B cell (primary cell): Measurements from ENCODE around the gene TMEM208. TPM values are rescaled to one million over a fixed set of nuclear protein-coding genes. Genes with fewer than 3 reads are reported as not detected.

Experiments used
- ATAC-seq: fragments of 200-7000 bp; cut with Tn5 transposase; one replicate; pipeline ENCODE4 v1.10.0; 2021; ENCODE audit warnings: low read depth, mild to moderate bottlenecking, moderate number of reproducible peaks, moderate library complexity
- CTCF ChIA-PET: fragments of 350-600 bp; sonication (Branson Sonifier 250); formaldehyde crosslinking; loops from one replicate; lab custom pipeline; 2021; ENCODE audit warnings: antibody characterized with exemption, inconsistent platforms; lab: Charles Lee
- POLR2A ChIA-PET: fragments of 350-600 bp; sonication (Branson Sonifier 250); formaldehyde crosslinking; loops from one replicate; lab custom pipeline; 2021; ENCODE audit warnings: antibody characterized with exemption; lab: Charles Lee
- DNase-seq: peaks from one replicate; pipeline ENCODE4 v3.0.0; 2013
- H2AFZ ChIP-seq: 2 replicates; pipeline ENCODE4 v1.6.1; 2012; ENCODE audit warnings: mild to moderate bottlenecking, low read depth, low read length; ENCODE audit not compliant: insufficient read depth, poor library complexity, severe bottlenecking
- H3K27ac ChIP-seq, 2 donors: 1 replicate in 1 of 2; 2 replicates in 1 of 2; pipeline ENCODE4 v1.5.1; 2012 to 2013; ENCODE audit warnings: low read length in 2 of 2, mild to moderate bottlenecking in 2 of 2, moderate library complexity in 1 of 2
- H3K27me3 ChIP-seq, 4 experiments: fragments of 200-600 bp in 1 of 4; sonication (generic) in 1 of 4; replicated peaks in 1 of 4; 1 replicate in 2 of 4; 2 replicates in 2 of 4; pipeline versions ENCODE4 v1.6.1 to v1.7.0; 2013 to 2016; ENCODE audit warnings: low read length in 3 of 4, mild to moderate bottlenecking in 2 of 4, mixed read lengths in 1 of 4, moderate library complexity in 1 of 4; ENCODE audit not compliant: insufficient read depth in 4 of 4, control insufficient read depth in 3 of 4; ENCODE audit errors: control extremely low read depth in 1 of 4
- H3K36me3 ChIP-seq, 2 experiments: replicated peaks in 1 of 2; 1 replicate in 1 of 2; 2 replicates in 1 of 2; pipeline versions ENCODE4 v1.6.1 to v1.7.1; 2013; ENCODE audit warnings: low read length in 1 of 2; ENCODE audit not compliant: insufficient read depth in 2 of 2, control insufficient read depth in 1 of 2; ENCODE audit errors: control extremely low read depth in 1 of 2, extremely low read depth in 1 of 2
- H3K4me1 ChIP-seq, 2 donors: fragments of 200-600 bp in 1 of 2; sonication (generic) in 1 of 2; 1 replicate in 1 of 2; 2 replicates in 1 of 2; pipeline versions ENCODE4 v1.5.1 to v1.6.1; 2013 to 2017; ENCODE audit warnings: low read length in 2 of 2; ENCODE audit not compliant: control insufficient read depth in 2 of 2, insufficient read depth in 2 of 2
- H3K4me2 ChIP-seq: replicated peaks from 2 replicates; pipeline ENCODE3; 2012; ENCODE audit warnings: mild to moderate bottlenecking, low read depth, low read length; ENCODE audit not compliant: poor library complexity, severe bottlenecking
- H3K4me3 ChIP-seq, 5 experiments: fragments of 200-600 bp in 1 of 5; sonication (generic) in 1 of 5; 1 replicate in 3 of 5; 2 replicates in 2 of 5; pipeline versions ENCODE4 v1.5.1 to v1.7.0; 2011 to 2016; ENCODE audit warnings: low read length in 4 of 5, mild to moderate bottlenecking in 4 of 5, low read depth in 2 of 5, control low read depth in 1 of 5, moderate library complexity in 1 of 5; ENCODE audit not compliant: insufficient read depth in 1 of 5; ENCODE audit errors: control extremely low read depth in 1 of 5, extremely low read depth in 1 of 5
- H3K79me2 ChIP-seq: fragments of 200-600 bp; sonication (generic); one replicate; pipeline ENCODE4 v1.6.0; 2016; ENCODE audit warnings: low read length; ENCODE audit not compliant: control insufficient read depth, insufficient read depth
- H3K9ac ChIP-seq: fragments of 200-600 bp; sonication (generic); 2 replicates; pipeline ENCODE4 v1.6.1; 2017; ENCODE audit warnings: mild to moderate bottlenecking, low read length, moderate library complexity
- H3K9me3 ChIP-seq, 3 donors: one replicate each; pipeline versions ENCODE4 v1.6.1 to v1.7.1; 2013; ENCODE audit warnings: low read length in 2 of 3; ENCODE audit not compliant: control insufficient read depth in 2 of 3, insufficient read depth in 1 of 3; ENCODE audit errors: control extremely low read depth in 1 of 3
- H4K20me1 ChIP-seq: 2 replicates; pipeline ENCODE4 v1.6.0; 2012; ENCODE audit warnings: mild to moderate bottlenecking, low read length; ENCODE audit not compliant: insufficient read depth, control insufficient read depth, poor library complexity, severe bottlenecking
- H3K27ac Mint-ChIP-seq: one replicate; pipeline ENCODE4 v1.8.0; 2021; ENCODE audit warnings: mixed read lengths
- H3K27me3 Mint-ChIP-seq: one replicate; pipeline ENCODE4 v1.8.0; 2021; ENCODE audit warnings: mixed read lengths
- H3K4me1 Mint-ChIP-seq: one replicate; pipeline ENCODE4 v1.8.0; 2021; ENCODE audit warnings: mixed read lengths
- H3K4me3 Mint-ChIP-seq: one replicate; pipeline ENCODE4 v1.8.0; 2021; ENCODE audit warnings: mixed read lengths
- H3K9me3 Mint-ChIP-seq: one replicate; pipeline ENCODE4 v1.8.0; 2022; ENCODE audit warnings: mixed read lengths; ENCODE audit not compliant: insufficient read depth
- CTCF ChIP-seq: fragments of 200-600 bp; IDR thresholded peaks from one replicate; pipeline ENCODE4 v1.8.0; 2022; ENCODE audit warnings: antibody characterized with exemption, mild to moderate bottlenecking
- EZH2 ChIP-seq: IDR thresholded peaks from 2 replicates; pipeline ENCODE4 v1.6.1; 2012; ENCODE audit warnings: borderline replicate concordance, low read depth, mild to moderate bottlenecking, moderate library complexity, low read length; ENCODE audit not compliant: insufficient read depth, poor library complexity, severe bottlenecking
- WGBS: methylation state at CpG from one replicate; pipeline ENCODE4 v1.1.5; 2013; ENCODE audit warnings: missing lambda C conversion rate; ENCODE audit not compliant: insufficient coverage; 5-methylcytosine and 5-hydroxymethylcytosine counted together
- intact Hi-C: fragments of 100-400 bp; cut with micrococcal nuclease; formaldehyde crosslinking; loops from one replicate; pipeline ENCODE4 v1.10.0; 2022
- polyA plus RNA-seq: library from polyadenylated mRNA; depleted of rRNA; stranded (reverse); fragments of >200 nt; gene quantifications from 2 replicates; pipeline ENCODE4 v1.2.3, GENCODE V29; 2012
- total RNA-seq, 2 donors: library from RNA; stranded (reverse); fragments of 120-200 nt in 1 of 2; gene quantifications; 1 replicate in 1 of 2; 2 replicates in 1 of 2; pipeline versions ENCODE4 v1.2.3 to v1.2.4, GENCODE V29; 2013 to 2022

The TMEM208 gene
- total and polyA plus RNA-seq, 2 donors (not counting 1 experiment from before 2014, with no cell fraction given) = 36.1 to 40.4 TPM

- Histone ChIP-seq H2AFZ (no peak overlapping the region), H3K79me2 (no peaks in the 10 kb centered on the region), H3K36me3 (no peaks in the 10 kb centered on the region), H3K4me3 (no peak overlapping the region), H3K27ac (no peak overlapping the region), H3K27me3 (peaks cover 0 to 40% (median 13%) of the 10 kb centered on the region in 4 experiments), H3K4me2 (no peak overlapping the region), H3K9me3 (peaks cover 0 to 3% (median 0%) of the 10 kb centered on the region in 3 donors), H3K4me1 (peaks cover 31 to 32% of the 10 kb centered on the region in 2 donors), H4K20me1 (peaks cover 4% of the 10 kb centered on the region), H3K9ac (no peak overlapping the region)
- WGBS = 92% methylated on average over 2 of the region's 2 CpGs
- peaks cover 22% of the 10 kb centered on the region for H3K27me3 Mint-ChIP-seq
- intact Hi-C loops = no loop called here
- ChIA-PET CTCF (interaction anchor here (0.5 to 2.9 kb wide), 3 partner anchors 12 to 158 kb away, joined by 3 to 11 read pairs (median 5); partner anchors contain the start of genes FBXL8, NOL3 and TRADD), POLR2A (interaction anchor here (0.5 to 0.7 kb wide), 3 partner anchors 10 to 618 kb away, joined by 7 to 11 read pairs (median 7); no protein-coding TSS in a partner anchor)
- H3K4me3 Mint-ChIP-seq = no peak overlapping the region
- no peak for DNase-seq
- H3K27ac Mint-ChIP-seq = no peak overlapping the region
- H3K4me1 Mint-ChIP-seq = peaks cover 22% of the 10 kb centered on the region
- H3K9me3 Mint-ChIP-seq = no peaks in the 10 kb centered on the region
- TF ChIP-seq EZH2 (no peak), CTCF (no peak)
- ATAC-seq = no peak
These were observed 45.6 kb upstream of the TMEM208 start for GRCh38 chr16:67181346-67181745.

GRCh38 chr16:67182288-67182687, 44.6 kb upstream of the TMEM208 start:
- Histone ChIP-seq H3K4me1 (peaks cover 31 to 32% of the 10 kb centered on the region in 2 donors), H3K79me2 (no peaks in the 10 kb centered on the region), H3K36me3 (no peaks in the 10 kb centered on the region), H4K20me1 (peaks cover 4% of the 10 kb centered on the region), H3K9me3 (peaks cover 0 to 5% (median 0%) of the 10 kb centered on the region in 3 donors), H3K4me2 (no peak overlapping the region), H2AFZ (no peak overlapping the region), H3K4me3 (no peak overlapping the region), H3K27ac (no peak overlapping the region), H3K9ac (no peak overlapping the region), H3K27me3 (peaks cover 0 to 38% (median 13%) of the 10 kb centered on the region in 4 experiments)
- intact Hi-C loops = no loop called here
- ATAC-seq (no peak), DNase-seq (no peak)
- POLR2A ChIA-PET = interaction anchor here (0.7 kb wide), 1 partner anchor 11 kb away, joined by 7 read pairs; no protein-coding TSS in a partner anchor
- no peak overlapping the region for H3K4me3 Mint-ChIP-seq
- 79% methylated on average over 2 of the region's 2 CpGs for WGBS
- peaks cover 19% of the 10 kb centered on the region for H3K4me1 Mint-ChIP-seq
- no peaks in the 10 kb centered on the region for H3K9me3 Mint-ChIP-seq
- no peak overlapping the region for H3K27ac Mint-ChIP-seq
- TF ChIP-seq CTCF (no peak), EZH2 (no peak)
- CTCF ChIA-PET = interaction anchor here (1.5 to 2.9 kb wide), 3 partner anchors 13 to 22 kb away, joined by 5 to 11 read pairs (median 6); partner anchors contain the start of genes FBXL8, NOL3 and TRADD
- H3K27me3 Mint-ChIP-seq = peaks cover 21% of the 10 kb centered on the region
